GM12878 (cell line): ENCODE results near the gene SLC28A1. TPM values are rescaled to one million over a fixed set of nuclear protein-coding genes. Genes with fewer than 3 reads are reported as not detected.

Experiments used
- ATAC-seq: fragments of 200-7000 bp; cut with Tn5 transposase; 3 replicates; pipeline ENCODE4 v1.9.1; 2020; ENCODE audit warnings: mild to moderate bottlenecking, moderate library complexity
- BruUV-seq: library from RNA; stranded (reverse); fragments of 400-500 nt; replicated peaks from 2 replicates; lab custom pipeline; 2021; lab: Mats Ljungman, UMichigan
- CTCF ChIA-PET: fragments of 300-600 bp; sonication (Branson Sonifier 250); formaldehyde crosslinking; extraction: SDS; loops from one replicate; lab custom pipeline; 2021; ENCODE audit warnings: inconsistent platforms; lab: Yijun Ruan, JAX
- POLR2A ChIA-PET: fragments of 350-600 bp; formaldehyde crosslinking; extraction: SDS; loops from one replicate; lab custom pipeline; 2021; ENCODE audit warnings: inconsistent platforms; lab: Charles Lee
- RAD21 ChIA-PET: fragments of 300-600 bp; sonication (Branson Sonifier 250); formaldehyde crosslinking; loops from one replicate; lab custom pipeline; 2023; ENCODE audit warnings: antibody characterized with exemption; ENCODE audit not compliant: unreplicated experiment; lab: Charles Lee
- SMC1A ChIA-PET: fragments of 300-600 bp; sonication (Branson Sonifier 250); formaldehyde crosslinking; loops from one replicate; lab custom pipeline; 2023; ENCODE audit not compliant: unreplicated experiment, uncharacterized antibody; lab: Charles Lee
- DNase-seq: peaks from one replicate; pipeline ENCODE4 v3.0.0-alpha.2; 2011; ENCODE audit warnings: low read depth, low spot score
- FAIRE-seq: peaks from 3 replicates; lab custom pipeline; 2011; peaks lifted over from hg19 to GRCh38; lab: Jason Lieb, UNC
- H2AFZ ChIP-seq: 2 replicates; pipeline ENCODE4 v1.6.0; 2011; ENCODE audit warnings: low read depth, low read length, control low read depth; ENCODE audit not compliant: control insufficient read depth
- H3K27ac ChIP-seq: 2 replicates; pipeline ENCODE4 v1.5.1; 2011; ENCODE audit warnings: control low read depth; ENCODE audit not compliant: control insufficient read depth, insufficient read depth
- H3K27me3 ChIP-seq, 2 experiments: replicated peaks in 1 of 2; 2 replicates each; pipeline versions ENCODE4 v1.6.0 to v1.6.1; 2011; ENCODE audit warnings: low read length in 1 of 2; ENCODE audit not compliant: control insufficient read depth in 2 of 2, insufficient read depth in 2 of 2
- H3K36me3 ChIP-seq, 2 experiments: 2 replicates each; pipeline ENCODE4 v1.5.1; 2011; ENCODE audit warnings: low read length in 1 of 2; ENCODE audit not compliant: control insufficient read depth in 2 of 2, insufficient read depth in 2 of 2
- H3K4me1 ChIP-seq: 2 replicates; pipeline ENCODE4 v1.6.1; 2011; ENCODE audit warnings: mild to moderate bottlenecking, low read length, moderate library complexity, mixed read lengths; ENCODE audit not compliant: control insufficient read depth, insufficient read depth
- H3K4me2 ChIP-seq: 2 replicates; pipeline ENCODE4 v1.6.0; 2011; ENCODE audit warnings: control low read depth; ENCODE audit not compliant: control insufficient read depth, insufficient read depth
- H3K4me3 ChIP-seq: fragments of 200-600 bp; sonication (generic); 2 replicates; pipeline ENCODE4 v1.5.1; 2016
- H3K79me2 ChIP-seq: 2 replicates; pipeline ENCODE4 v1.6.0; 2011; ENCODE audit warnings: low read length; ENCODE audit not compliant: control insufficient read depth, insufficient read depth
- H3K9ac ChIP-seq: 2 replicates; pipeline ENCODE4 v1.8.0; 2011; ENCODE audit warnings: low read length, control low read depth, mixed read lengths; ENCODE audit not compliant: control insufficient read depth, insufficient read depth
- H3K9me3 ChIP-seq: replicated peaks from 3 replicates; pipeline ENCODE4 v1.5.1; 2011; ENCODE audit warnings: mild to moderate bottlenecking, low read length; ENCODE audit not compliant: control insufficient read depth, insufficient read depth
- H4K20me1 ChIP-seq: 2 replicates; pipeline ENCODE4 v1.6.0; 2011; ENCODE audit not compliant: control insufficient read depth, insufficient read depth
- ASH2L ChIP-seq: fragments of 300-600, 200-600 bp; sonication (generic); IDR thresholded peaks from 2 replicates; pipeline ENCODE4 v1.6.1; 2017; ENCODE audit warnings: low read depth, mild to moderate bottlenecking, borderline replicate concordance
- CBFB ChIP-seq: IDR thresholded peaks from 2 replicates; pipeline ENCODE4 v1.6.1; 2016; ENCODE audit warnings: antibody characterized with exemption, low read depth
- CBX5 ChIP-seq: sonication (generic); IDR thresholded peaks from 2 replicates; pipeline ENCODE4 v1.6.1; 2016; ENCODE audit warnings: low read depth, moderate library complexity, mild to moderate bottlenecking, inconsistent platforms
- EGR1 ChIP-seq, 2 experiments: IDR thresholded peaks; 1 replicate in 1 of 2; 2 replicates in 1 of 2; pipeline ENCODE4 v1.6.1; 2011 to 2012; ENCODE audit warnings: low read depth in 2 of 2, low read length in 2 of 2, borderline replicate concordance in 1 of 2, mild to moderate bottlenecking in 1 of 2, moderate library complexity in 1 of 2
- EP300 ChIP-seq, 2 experiments: fragments of 150-350 bp in 1 of 2; IDR thresholded peaks; 2 replicates each; pipeline ENCODE4 v1.6.1; 2011 to 2012; ENCODE audit warnings: low read depth in 2 of 2, low read length in 2 of 2, borderline replicate concordance in 1 of 2, improper control_type of control experiment in 1 of 2, inconsistent platforms in 1 of 2; ENCODE audit not compliant: control insufficient read depth in 1 of 2
- FOXK2 ChIP-seq: fragments of 450-650 bp; IDR thresholded peaks from 2 replicates; pipeline ENCODE4 v1.6.1; 2017; ENCODE audit warnings: mild to moderate bottlenecking, moderate library complexity
- HDAC2 ChIP-seq: fragments of 200-600 bp; sonication (generic); IDR thresholded peaks from 2 replicates; pipeline ENCODE4 v1.6.1; 2017
- HSF1 ChIP-seq: fragments of 150-350 bp; IDR thresholded peaks from 2 replicates; pipeline ENCODE4 v1.6.1; 2014; ENCODE audit warnings: mild to moderate bottlenecking, low read depth, low read length
- NFIC ChIP-seq: IDR thresholded peaks from 2 replicates; pipeline ENCODE4 v1.6.1; 2012; ENCODE audit warnings: low read depth, mild to moderate bottlenecking, inconsistent platforms, low read length, moderate library complexity
- POLR2A ChIP-seq: IDR thresholded peaks from 2 replicates; pipeline ENCODE4 v1.6.1; 2011; ENCODE audit warnings: low read depth, mild to moderate bottlenecking, low read length
- RELB ChIP-seq: fragments of 450-650 bp; IDR thresholded peaks from 2 replicates; pipeline ENCODE4 v1.6.1; 2017; ENCODE audit warnings: low read depth, mild to moderate bottlenecking, moderate library complexity
- RFX5 ChIP-seq: IDR thresholded peaks from 2 replicates; pipeline ENCODE4 v1.6.1; 2011; ENCODE audit warnings: low read depth, low read length, improper control_type of control experiment
- SMAD5 ChIP-seq: IDR thresholded peaks from 2 replicates; pipeline ENCODE4 v1.6.1; 2016; ENCODE audit warnings: antibody characterized with exemption, low read depth
- SP1 ChIP-seq: IDR thresholded peaks from one replicate; pipeline ENCODE4 v1.6.1; 2011; ENCODE audit warnings: low read depth, low read length
- SPI1 ChIP-seq: IDR thresholded peaks from 2 replicates; pipeline ENCODE4 v1.6.1; 2011; ENCODE audit warnings: low read depth, mild to moderate bottlenecking, low read length, moderate library complexity, borderline replicate concordance; ENCODE audit not compliant: insufficient read depth
- WRNIP1 ChIP-seq: IDR thresholded peaks from 2 replicates; pipeline ENCODE4 v1.6.1; 2011; ENCODE audit warnings: low read depth, low read length, improper control_type of control experiment, borderline replicate concordance
- ZNF207 ChIP-seq: fragments of 450-650 bp; IDR thresholded peaks from 2 replicates; pipeline ENCODE4 v1.6.1; 2014; ENCODE audit warnings: antibody characterized with exemption, mild to moderate bottlenecking, borderline replicate concordance
- ZSCAN29 ChIP-seq: fragments of 450-650 bp; IDR thresholded peaks from 2 replicates; pipeline ENCODE4 v1.6.1; 2017; ENCODE audit warnings: mild to moderate bottlenecking, moderate library complexity
- ZZZ3 ChIP-seq: IDR thresholded peaks from 2 replicates; pipeline ENCODE4 v1.6.1; 2011; ENCODE audit warnings: low read depth; ENCODE audit not compliant: control insufficient read depth, insufficient read length
- WGBS: methylation state at CpG from one replicate; pipeline ENCODE4 v1.1.6; 2016; ENCODE audit warnings: low lambda C conversion rate; ENCODE audit not compliant: insufficient replicate concordance, insufficient coverage; ENCODE audit errors: missing lambda C conversion rate; 5-methylcytosine and 5-hydroxymethylcytosine counted together
- in situ Hi-C: fragments of 300-500 bp; cut with MboI; formaldehyde crosslinking; loops from 9 replicates; pipeline ENCODE4 v1.14.3; 2018; ENCODE audit warnings: mixed read lengths
- intact Hi-C: fragments of 100-400 bp; cut with micrococcal nuclease; formaldehyde crosslinking; loops from one replicate; pipeline ENCODE4 v1.14.2; 2022; ENCODE audit not compliant: unreplicated experiment
- polyA plus RNA-seq, 11 experiments: library from polyadenylated mRNA; depleted of rRNA in 4 of 11; unstranded in 6 of 11; stranded (reverse) in 5 of 11; fragments of >200 nt; fragmentation: Nextera tagmentation in 4 of 11; fragmentation: Illumina TruSeq in 1 of 11; extraction: Ambion mirVana in 4 of 11; extraction: Trizol in 1 of 11; gene quantifications; 1 replicate in 1 of 11; 2 replicates in 10 of 11; pipeline versions ENCODE4 v1.2.1 to v1.2.3, GENCODE V29; 2011 to 2016; ENCODE audit warnings: inconsistent platforms in 2 of 11, missing spikeins in 2 of 11, low read depth in 1 of 11
- total RNA-seq, 4 experiments: library from RNA; depleted of rRNA in 3 of 4; stranded (reverse); fragments of >200 nt in 3 of 4; fragmentation: Illumina TruSeq in 1 of 4; extraction: Trizol in 1 of 4; gene quantifications; 2 replicates each; pipeline versions ENCODE4 v1.2.1 to v1.2.3, GENCODE V29; 2013 to 2021

The SLC28A1 gene
- total and polyA plus RNA-seq, 10 of the 15 experiments (the other 5 are each of a cell fraction or from before 2014, with no cell fraction given): not detected

- no peak for TF ChIP-seq CBFB
Measured at GRCh38 chr15:84893607-84894006, 9.1 kb downstream of the SLC28A1 start (continued).

GRCh38 chr15:84894736-84895425, 10.4 kb downstream of the SLC28A1 start:
- no peak for FAIRE-seq
- intact Hi-C loops (no loop called here), in situ Hi-C loops (no loop called here)
- ChIA-PET SMC1A (no interaction called here), CTCF (no interaction called here), POLR2A (no interaction called here), RAD21 (no interaction called here)
- 44% methylated on average over 12 of the region's 12 CpGs for WGBS
- DNase-seq: no peak
- Histone ChIP-seq H3K27ac (no peak overlapping the region), H3K9ac (no peak overlapping the region), H3K79me2 (no peaks in the 10 kb centered on the region), H3K36me3 (no peaks in the 10 kb centered on the region), H4K20me1 (no peaks in the 10 kb centered on the region), H3K4me1 (no peaks in the 10 kb centered on the region), H3K9me3 (no peaks in the 10 kb centered on the region), H3K27me3 (no peaks in the 10 kb centered on the region; a peak in 1 of 4 replicates), H2AFZ (no peak overlapping the region), H3K4me3 (no peak overlapping the region), H3K4me2 (no peak overlapping the region)
- BruUV-seq: no TSS peak
- no peak for TF ChIP-seq ZNF207
- TF ChIP-seq SPI1: no peak
- no peak for TF ChIP-seq HSF1
- TF ChIP-seq WRNIP1: no peak
- TF ChIP-seq RFX5: no peak
- TF ChIP-seq ZSCAN29: no peak
- TF ChIP-seq NFIC: no peak
- no peak for TF ChIP-seq ZZZ3
- no peak for TF ChIP-seq SP1
- TF ChIP-seq ASH2L: no peak
- no peak for TF ChIP-seq POLR2A
- no peak for TF ChIP-seq RELB
- no peak for TF ChIP-seq FOXK2
- no peak for TF ChIP-seq HDAC2
- no peak for TF ChIP-seq SMAD5
- no peak for TF ChIP-seq EP300 (IDR thresholded peaks at IDR 0.05; ENCODE audit: borderline replicate concordance in 1 of 2, control insufficient read depth in 1 of 2, low read depth in 2 of 2, low read length in 2 of 2)
- TF ChIP-seq CBX5: no peak
- no peak for TF ChIP-seq EGR1 (IDR thresholded peaks at IDR 0.05; ENCODE audit: borderline replicate concordance in 1 of 2, low read depth in 2 of 2, low read length in 2 of 2)
- no peak for ATAC-seq
